NCI-H1436 (cell line): ENCODE data around the gene FILIP1.

ENCODE experiments used
- DNase-seq: peaks from one replicate; lab custom pipeline; 2025; lab: John Stamatoyannopoulos, UW

FILIP1 gene

GRCh38 chr6:75266716-75267291 lies 226.8 kb downstream of the FILIP1 start:
- peak; percentile 8 for DNase-seq

GRCh38 chr6:75263401-75263750 lies 230.2 kb downstream of the FILIP1 start:
- no peak for DNase-seq

- DNase-seq, result no peak
Measured at GRCh38 chr6:75262716-75263400, 230.7 kb downstream of the FILIP1 start.

GRCh38 chr6:75261299-75261698 lies 232.3 kb downstream of the FILIP1 start:
- DNase-seq, result no peak

GRCh38 chr6:75257343-75258087 lies 236.1 kb downstream of the FILIP1 start:
- no peak for DNase-seq

GRCh38 chr6:75250552-75250951 lies 243.0 kb downstream of the FILIP1 start:
- no peak for DNase-seq

GRCh38 chr6:75249837-75250236 lies 243.8 kb downstream of the FILIP1 start:
- DNase-seq, result no peak

GRCh38 chr6:75246386-75246785 lies 247.2 kb downstream of the FILIP1 start:
- DNase-seq, result no peak

GRCh38 chr6:75244063-75244584 lies 249.5 kb downstream of the FILIP1 start:
- no peak for DNase-seq

- peak; percentile 95 for DNase-seq
Measured at GRCh38 chr6:75243333-75244062, 250.1 kb downstream of the FILIP1 start, which contains the start of gene COX7A2. Gene COX7A2, minus strand, starts transcription at chr6:75243801. Its CDS starts 67 bp downstream, at chr6:75243734.
